GM23248 (cell line): ENCODE results near the gene SUPT3H. TPM values are rescaled to one million over a fixed set of nuclear protein-coding genes. Genes with fewer than 3 reads are reported as not detected.
A peak's percentile ranks its signal among the peaks of the same experiment; 100 is the strongest.

Experiments
- DNase-seq: peaks from one replicate; pipeline ENCODE4 v3.0.0-alpha.2; 2015
- H2AFZ ChIP-seq: fragments of 200-600 bp; sonication (generic); 2 replicates; pipeline ENCODE4 v1.6.1; 2016; ENCODE audit warnings: antibody characterized with exemption
- H3F3A ChIP-seq: fragments of 200-600 bp; sonication (generic); 2 replicates; pipeline ENCODE4 v1.6.1; 2016; ENCODE audit warnings: mild to moderate bottlenecking, antibody characterized with exemption, mixed run types; ENCODE audit not compliant: insufficient read depth
- H3K27ac ChIP-seq: fragments of 200-600 bp; sonication (generic); 2 replicates; pipeline ENCODE4 v1.5.1; 2016; ENCODE audit warnings: mild to moderate bottlenecking
- H3K27me3 ChIP-seq: fragments of 200-600 bp; sonication (generic); replicated peaks from 2 replicates; pipeline ENCODE4 v1.6.1; 2016; ENCODE audit warnings: mild to moderate bottlenecking; ENCODE audit not compliant: insufficient read depth
- H3K36me3 ChIP-seq: fragments of 200-600 bp; sonication (generic); 2 replicates; pipeline ENCODE4 v1.6.1; 2016; ENCODE audit warnings: low read depth, mild to moderate bottlenecking
- H3K4me1 ChIP-seq: fragments of 200-600 bp; sonication (generic); 2 replicates; pipeline ENCODE4 v1.6.1; 2016; ENCODE audit warnings: mild to moderate bottlenecking; ENCODE audit not compliant: insufficient read depth
- H3K4me2 ChIP-seq: fragments of 200-600 bp; sonication (generic); one replicate; pipeline ENCODE4 v1.6.1; 2016; ENCODE audit warnings: mild to moderate bottlenecking; ENCODE audit not compliant: unreplicated experiment
- H3K4me3 ChIP-seq: fragments of 200-600 bp; sonication (generic); 2 replicates; pipeline ENCODE4 v1.5.1; 2016; ENCODE audit warnings: mild to moderate bottlenecking
- H3K79me2 ChIP-seq: fragments of 200-600 bp; sonication (generic); 2 replicates; pipeline ENCODE4 v1.6.1; 2016; ENCODE audit warnings: mild to moderate bottlenecking; ENCODE audit not compliant: insufficient read depth
- H3K9ac ChIP-seq: fragments of 200-600 bp; sonication (generic); 2 replicates; pipeline ENCODE4 v1.6.1; 2016; ENCODE audit warnings: mild to moderate bottlenecking
- H3K9me2 ChIP-seq: fragments of 200-600 bp; sonication (generic); 2 replicates; pipeline ENCODE4 v1.6.1; 2016; ENCODE audit warnings: mixed run types, mild to moderate bottlenecking, moderate library complexity; ENCODE audit not compliant: insufficient read depth
- H3K9me3 ChIP-seq: fragments of 200-600 bp; sonication (generic); one replicate; pipeline ENCODE4 v1.6.1; 2017; ENCODE audit warnings: low read depth
- H4K20me1 ChIP-seq: fragments of 200-600 bp; sonication (generic); 2 replicates; pipeline ENCODE4 v1.6.0; 2016; ENCODE audit not compliant: insufficient read depth
- EZH2 ChIP-seq: fragments of 200-600 bp; sonication (generic); IDR thresholded peaks from 2 replicates; pipeline ENCODE4 v1.6.1; 2018; ENCODE audit warnings: antibody characterized with exemption, mild to moderate bottlenecking; ENCODE audit not compliant: insufficient read depth, poor library complexity, severe bottlenecking
- EZH2phosphoT487 ChIP-seq: fragments of 200-600 bp; sonication (generic); IDR thresholded peaks from 2 replicates; pipeline ENCODE4 v1.6.1; 2018; ENCODE audit warnings: antibody characterized with exemption, moderate library complexity, mild to moderate bottlenecking, low read depth; ENCODE audit not compliant: insufficient read depth
- WGBS, 2 experiments: methylation state at CpG; one replicate each; pipeline ENCODE4 v1.1.6; 2015 to 2017; ENCODE audit warnings: low lambda C conversion rate in 2 of 2, low coverage in 1 of 2; ENCODE audit errors: missing lambda C conversion rate in 2 of 2; 5-methylcytosine and 5-hydroxymethylcytosine counted together
- in situ Hi-C: fragments of 300-500 bp; cut with MboI; formaldehyde crosslinking; loops from 2 replicates; pipeline ENCODE4 v1.15.0; 2020
- polyA plus RNA-seq: library from polyadenylated mRNA; unstranded; fragments of >200 nt; fragmentation: Nextera tagmentation; extraction: Ambion mirVana; gene quantifications from 2 replicates; pipeline ENCODE4 v1.2.1, GENCODE V29; 2016
- total RNA-seq: library from RNA; depleted of rRNA; stranded (reverse); fragments of >200 nt; shearing (Covaris generic); gene quantifications from 2 replicates; pipeline ENCODE4 v1.2.3, GENCODE V29; 2014

Gene SUPT3H
- total and polyA plus RNA-seq, 2 experiments from 2014 or later: 9.3 to 12.4 TPM

- TF ChIP-seq EZH2phosphoT487: no peak
- TF ChIP-seq EZH2: no peak
- H3K79me2 ChIP-seq: no peaks in the 10 kb centered on the region
- H3K4me1 ChIP-seq: 0 out of 2 replicates have a peak, but pooled peaks cover 9% of the 10 kb centered on the region
- H4K20me1 ChIP-seq: no peaks in the 10 kb centered on the region
- H3F3A ChIP-seq: no peaks in the 10 kb centered on the region
- no peaks in the 10 kb centered on the region for H3K27me3 ChIP-seq
- no peak overlapping the region for H2AFZ ChIP-seq
- in situ Hi-C loops: no loop called here
- 94 to 97% methylated on average over 3 of the region's 3 CpGs for WGBS, 2 experiments
- DNase-seq: no peak
- no peaks in the 10 kb centered on the region for H3K36me3 ChIP-seq
- no peak overlapping the region for H3K4me2 ChIP-seq
- H3K9ac ChIP-seq: no peak overlapping the region
- H3K9me2 ChIP-seq: no peaks in the 10 kb centered on the region
- H3K4me3 ChIP-seq: no peak overlapping the region
- no peak overlapping the region for H3K27ac ChIP-seq
- H3K9me3 ChIP-seq: peaks cover 6% of the 10 kb centered on the region
Measured at GRCh38 chr6:45024610-45025009, 353.1 kb downstream of the SUPT3H start.

GRCh38 chr6:45021676-45022075 lies 356.1 kb downstream of the SUPT3H start:
- no peak for TF ChIP-seq EZH2
- H3K27ac ChIP-seq: no peak overlapping the region

GRCh38 chr6:45012687-45013086 lies 365.0 kb downstream of the SUPT3H start:
- Histone ChIP-seq H3K4me2 (no peak overlapping the region), H2AFZ (no peak overlapping the region), H3K9me2 (no peaks in the 10 kb centered on the region), H3K27me3 (no peaks in the 10 kb centered on the region), H3K4me3 (no peak overlapping the region), H3F3A (no peaks in the 10 kb centered on the region), H4K20me1 (no peaks in the 10 kb centered on the region), H3K4me1 (no peaks in the 10 kb centered on the region), H3K36me3 (0 out of 2 replicates have a peak, but pooled peaks cover 7% of the 10 kb centered on the region), H3K79me2 (no peaks in the 10 kb centered on the region), H3K9me3 (no peaks in the 10 kb centered on the region), H3K27ac (no peak overlapping the region), H3K9ac (no peak overlapping the region)
- in situ Hi-C loops: no loop called here
- TF ChIP-seq EZH2phosphoT487: no peak
- no peak for TF ChIP-seq EZH2
- DNase-seq: no peak

More at GRCh38 chr6:45021676-45022075, 356.1 kb downstream of the SUPT3H start:
- Histone ChIP-seq H4K20me1 (no peaks in the 10 kb centered on the region), H3K4me2 (no peak overlapping the region), H3K36me3 (no peaks in the 10 kb centered on the region), H3F3A (no peaks in the 10 kb centered on the region), H2AFZ (no peak overlapping the region), H3K9ac (no peak overlapping the region), H3K27me3 (no peaks in the 10 kb centered on the region), H3K4me1 (0 out of 2 replicates have a peak, but pooled peaks cover 9% of the 10 kb centered on the region), H3K4me3 (no peak overlapping the region), H3K79me2 (no peaks in the 10 kb centered on the region), H3K9me3 (no peaks in the 10 kb centered on the region), H3K9me2 (no peaks in the 10 kb centered on the region)
- in situ Hi-C loops: no loop called here
- WGBS, 2 experiments: 74 to 76% methylated on average over 2 of the region's 2 CpGs
- DNase-seq: peak; percentile 16

- H3K4me2 ChIP-seq: no peak overlapping the region
- no peak for DNase-seq
- 94 to 96% methylated on average over 3 of the region's 3 CpGs for WGBS, 2 experiments
- H3K4me1 ChIP-seq: no peaks in the 10 kb centered on the region
- no peaks in the 10 kb centered on the region for H3K79me2 ChIP-seq
- H3K9me3 ChIP-seq: no peaks in the 10 kb centered on the region
- no peak overlapping the region for H3K27ac ChIP-seq
- no peak overlapping the region for H3K9ac ChIP-seq
- H3K27me3 ChIP-seq: no peaks in the 10 kb centered on the region
- H4K20me1 ChIP-seq: no peaks in the 10 kb centered on the region
- H3F3A ChIP-seq: no peaks in the 10 kb centered on the region
- H3K4me3 ChIP-seq: no peak overlapping the region
- TF ChIP-seq EZH2phosphoT487: no peak
- TF ChIP-seq EZH2: no peak
- H2AFZ ChIP-seq: no peak overlapping the region
- no peaks in the 10 kb centered on the region for H3K9me2 ChIP-seq
- 0 out of 2 replicates have a peak, but pooled peaks cover 7% of the 10 kb centered on the region for H3K36me3 ChIP-seq
- in situ Hi-C loops: no loop called here
Measured at GRCh38 chr6:45009576-45009975, 368.2 kb downstream of the SUPT3H start.

- no peak for DNase-seq
- Histone ChIP-seq H3K79me2 (no peaks in the 10 kb centered on the region), H4K20me1 (no peaks in the 10 kb centered on the region), H3K9me3 (no peaks in the 10 kb centered on the region), H3K9me2 (no peaks in the 10 kb centered on the region), H3F3A (no peaks in the 10 kb centered on the region), H3K4me3 (no peak overlapping the region), H3K4me2 (no peak overlapping the region), H3K36me3 (0 out of 2 replicates have a peak, but pooled peaks cover 2% of the 10 kb centered on the region), H3K27ac (no peak overlapping the region), H2AFZ (no peak overlapping the region), H3K4me1 (no peaks in the 10 kb centered on the region), H3K9ac (no peak overlapping the region), H3K27me3 (no peaks in the 10 kb centered on the region)
- in situ Hi-C loops: no loop called here
- WGBS, 2 experiments: 96 to 98% methylated on average over 3 of the region's 3 CpGs
- no peak for TF ChIP-seq EZH2
- TF ChIP-seq EZH2phosphoT487: no peak
Measured at GRCh38 chr6:45006893-45007292, 370.8 kb downstream of the SUPT3H start.
